DMS114 treated with DMSO at 0.1 percent for 48 hours (cell line): ENCODE data around the gene OR6C2.
"Not testable (repeated sequence)": the region's sequence is repeated elsewhere in the genome, so short reads cannot be mapped to it uniquely, and the experiment has no call there.

ENCODE experiments used
- DNase-seq: peaks from one replicate; lab custom pipeline; 2025; ENCODE audit not compliant: unreplicated experiment; lab: John Stamatoyannopoulos, UW

The OR6C2 gene

GRCh38 chr12:55443776-55444175, at the start of gene OR6C2:
Gene OR6C2, plus strand, starts transcription at chr12:55444076. Its CDS starts 8,138 bp downstream, at chr12:55452214.
- no peak for DNase-seq

- no peak for DNase-seq
These were observed 47.5 kb upstream of the OR6C2 start for GRCh38 chr12:55396326-55396725.

GRCh38 chr12:55400229-55400628, 43.6 kb upstream of the OR6C2 start, which contains the start of gene OR6C65:
Gene OR6C65, plus strand, starts transcription at chr12:55400529. Its CDS starts 0 bp downstream, at chr12:55400529.
- no peak for DNase-seq

- no peak for DNase-seq
These were observed 36.0 kb upstream of the OR6C2 start for GRCh38 chr12:55407866-55408265.

GRCh38 chr12:55409133-55409532, 34.7 kb upstream of the OR6C2 start:
- DNase-seq: not testable (repeated sequence)

GRCh38 chr12:55412138-55412537, 31.7 kb upstream of the OR6C2 start:
- DNase-seq: not testable (repeated sequence)

GRCh38 chr12:55413498-55414388, 30.1 kb upstream of the OR6C2 start:
- not testable (repeated sequence) for DNase-seq

GRCh38 chr12:55414396-55414823, 29.5 kb upstream of the OR6C2 start:
- not testable (repeated sequence) for DNase-seq

- DNase-seq: not testable (repeated sequence)
These were observed 29.0 kb upstream of the OR6C2 start for GRCh38 chr12:55414889-55415288.

GRCh38 chr12:55416961-55417360, 26.9 kb upstream of the OR6C2 start:
- no peak for DNase-seq

GRCh38 chr12:55420307-55420962, 23.4 kb upstream of the OR6C2 start:
- DNase-seq: no peak

- no peak for DNase-seq
These were observed 17.9 kb upstream of the OR6C2 start, which contains the start of gene OR6C76 for GRCh38 chr12:55425954-55426353. Gene OR6C76, plus strand, starts transcription at chr12:55426254. Its CDS starts 0 bp downstream, at chr12:55426254.

GRCh38 chr12:55428331-55429243, 15.3 kb upstream of the OR6C2 start:
- DNase-seq: no peak

GRCh38 chr12:55441233-55441632, 2.6 kb upstream of the OR6C2 start:
- not testable (repeated sequence) for DNase-seq

GRCh38 chr12:55445357-55445756, 1.5 kb downstream of the OR6C2 start:
- DNase-seq: no peak

- DNase-seq: no peak
These were observed 2.5 kb downstream of the OR6C2 start for GRCh38 chr12:55446326-55446725.

- no peak for DNase-seq
These were observed 4.9 kb downstream of the OR6C2 start for GRCh38 chr12:55448825-55449224.

- DNase-seq: not testable (repeated sequence)
These were observed 21.1 kb downstream of the OR6C2 start for GRCh38 chr12:55464926-55465325.

- DNase-seq: no peak
These were observed 24.0 kb downstream of the OR6C2 start for GRCh38 chr12:55467836-55468235.

GRCh38 chr12:55469291-55469690, 25.4 kb downstream of the OR6C2 start:
- DNase-seq: no peak
